NCI-H345 treated with DMSO at 0.1 percent for 48 hours (cell line): Measurements from ENCODE around the gene FUT9.

Source experiments
- DNase-seq: peaks from one replicate; lab custom pipeline; 2025; ENCODE audit not compliant: unreplicated experiment; lab: John Stamatoyannopoulos, UW

Gene FUT9

DNA sequence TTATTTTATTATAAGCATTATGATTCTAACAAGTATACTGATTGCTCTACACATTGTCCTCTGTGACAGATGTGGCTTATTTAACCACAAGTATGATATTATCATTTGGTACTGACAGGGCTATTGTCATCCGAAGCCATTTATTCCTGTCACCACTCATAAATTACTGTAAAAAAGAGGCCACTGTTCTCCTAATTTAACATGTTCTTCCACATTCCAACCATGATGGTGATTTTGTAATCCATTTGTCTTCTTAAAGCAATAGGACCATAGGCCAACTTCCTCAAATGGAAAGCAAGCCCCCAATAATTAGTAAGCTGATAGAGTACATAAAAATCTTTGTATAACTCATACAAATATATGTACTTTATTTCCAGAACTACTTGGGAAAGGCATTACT is 50.6 kb downstream of the FUT9 start:
- no peak for DNase-seq

DNA sequence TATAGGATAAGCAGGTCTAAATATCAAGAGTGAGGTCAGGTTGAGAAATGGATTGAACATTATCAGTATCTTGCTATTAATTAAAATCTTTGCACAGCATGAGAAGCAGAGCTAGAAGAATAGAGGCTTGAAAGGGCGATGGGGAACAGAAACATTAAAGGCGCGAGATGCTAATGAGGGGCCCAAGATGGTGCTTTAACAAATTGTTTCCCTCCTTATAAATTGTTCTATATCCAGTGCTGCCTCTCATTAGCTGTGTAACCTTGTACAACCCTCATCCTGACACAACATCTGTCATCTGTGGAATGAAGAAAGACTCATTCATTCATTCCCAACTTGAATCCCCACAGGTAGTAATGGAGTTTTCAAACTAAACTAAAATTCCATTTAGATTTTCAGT is 57.8 kb downstream of the FUT9 start:
- DNase-seq: no peak

DNA sequence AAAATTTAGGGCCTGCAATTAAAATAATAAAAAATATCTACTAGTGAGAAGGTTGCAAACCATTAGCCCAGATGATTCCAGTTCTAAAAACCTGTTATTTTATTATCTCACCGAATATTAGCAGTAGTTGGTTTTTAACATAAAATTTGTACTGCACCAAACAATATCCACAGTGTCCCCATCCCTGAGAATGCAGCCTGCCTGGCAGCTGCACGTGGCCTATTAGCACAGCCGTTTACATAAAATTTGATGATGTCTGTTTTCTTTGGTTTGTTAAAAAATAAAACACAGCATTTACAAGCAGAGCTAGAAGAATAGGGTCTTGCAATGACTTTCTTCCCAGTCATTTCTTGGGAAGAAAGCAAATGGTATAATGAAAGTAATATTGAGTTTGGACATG is 58.2 kb downstream of the FUT9 start:
- DNase-seq: no peak

DNA sequence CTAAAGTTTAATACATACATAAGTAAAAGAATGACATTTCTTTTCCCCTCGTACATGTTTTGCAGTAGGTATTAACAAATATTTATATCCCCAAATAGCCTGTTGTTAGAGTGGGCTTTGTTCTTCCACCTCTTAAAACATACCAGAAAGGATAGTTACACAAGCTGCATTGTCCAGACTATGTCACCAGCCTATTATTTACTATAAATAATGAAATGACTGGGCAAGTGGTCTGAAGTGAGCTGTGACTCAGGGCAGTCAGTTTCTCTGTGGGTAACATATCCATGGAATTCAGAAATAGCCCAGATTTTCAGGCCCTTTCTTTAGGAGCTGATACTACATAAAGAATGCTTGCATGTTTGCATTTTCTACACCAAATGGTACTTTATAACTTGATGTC is 60.1 kb downstream of the FUT9 start:
- DNase-seq: no peak

DNA sequence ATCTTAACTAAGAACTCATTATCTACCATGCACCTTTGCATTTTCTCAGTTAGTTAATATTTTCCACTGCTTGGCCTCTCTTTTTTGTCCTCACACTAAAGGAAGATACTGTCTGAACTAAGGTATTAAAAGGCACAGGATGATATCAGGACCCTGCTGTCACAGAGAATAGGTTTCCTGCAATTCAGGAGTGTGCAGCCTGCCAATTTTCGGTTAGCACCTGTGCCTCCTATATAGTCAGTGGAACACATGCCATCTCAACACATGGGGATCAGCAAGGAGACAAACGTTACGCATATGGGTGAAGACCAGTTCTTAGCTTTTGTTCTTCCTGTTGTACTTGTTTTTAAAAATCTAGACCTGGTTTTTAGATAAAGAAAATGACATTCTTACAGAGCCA is 71.0 kb downstream of the FUT9 start:
- DNase-seq: peak; percentile 75

DNA sequence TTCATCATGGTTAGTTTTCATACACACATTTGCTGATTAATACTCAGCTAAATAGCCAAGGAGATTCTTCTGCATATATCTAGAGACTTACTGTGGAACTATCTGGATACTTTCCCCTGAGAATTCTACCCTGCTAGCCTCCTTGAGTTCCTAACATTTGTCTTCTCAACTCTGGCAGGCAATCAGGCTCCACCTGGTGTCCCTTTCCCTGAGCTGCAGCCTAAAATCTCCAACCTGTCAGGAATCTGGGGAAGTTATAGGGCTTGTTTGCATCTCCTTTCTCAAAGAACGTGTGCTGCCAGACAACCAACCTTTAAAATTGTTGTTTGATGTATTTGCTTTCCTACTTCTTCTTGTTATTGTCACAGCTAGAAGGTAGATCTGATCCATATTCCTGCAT is 73.4 kb downstream of the FUT9 start:
- DNase-seq: no peak

DNA sequence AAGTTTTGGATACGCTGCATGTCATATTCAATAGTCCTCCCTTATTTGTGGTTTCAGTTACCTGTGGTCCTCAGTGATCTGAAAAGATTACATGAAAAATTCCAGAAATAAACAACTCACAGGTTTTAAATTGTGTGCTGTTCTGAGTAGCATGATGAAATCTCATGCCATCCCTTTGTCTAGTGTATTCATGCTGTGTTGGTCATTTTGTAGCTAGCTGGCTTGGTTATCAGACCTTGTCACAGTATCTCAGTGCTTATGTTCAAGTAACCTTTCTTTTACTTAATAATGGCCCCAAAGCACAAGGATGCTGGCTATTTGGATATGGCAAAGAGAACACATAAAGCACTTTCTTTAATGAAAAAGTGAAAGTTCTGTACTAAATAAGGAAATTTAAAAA is 78.3 kb downstream of the FUT9 start:
- no peak for DNase-seq

DNA sequence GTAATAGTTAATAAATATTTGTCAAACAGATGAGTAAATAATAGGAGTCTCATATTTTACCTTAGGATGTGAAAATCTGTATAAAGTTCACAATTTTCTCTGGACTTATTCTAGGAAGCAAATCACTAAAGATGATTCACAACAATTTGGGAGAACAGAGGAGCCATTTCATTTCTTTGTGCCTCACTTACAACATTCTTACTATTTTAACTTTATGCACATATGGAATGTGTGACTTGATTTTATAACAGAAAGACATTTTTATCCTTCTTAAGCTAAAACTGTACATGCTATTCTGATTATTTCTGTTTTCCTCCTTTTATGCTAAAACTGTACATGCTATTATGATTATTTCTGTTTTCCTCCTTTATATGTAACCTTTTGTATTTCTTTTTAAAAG is 83.3 kb downstream of the FUT9 start:
- no peak for DNase-seq

DNA sequence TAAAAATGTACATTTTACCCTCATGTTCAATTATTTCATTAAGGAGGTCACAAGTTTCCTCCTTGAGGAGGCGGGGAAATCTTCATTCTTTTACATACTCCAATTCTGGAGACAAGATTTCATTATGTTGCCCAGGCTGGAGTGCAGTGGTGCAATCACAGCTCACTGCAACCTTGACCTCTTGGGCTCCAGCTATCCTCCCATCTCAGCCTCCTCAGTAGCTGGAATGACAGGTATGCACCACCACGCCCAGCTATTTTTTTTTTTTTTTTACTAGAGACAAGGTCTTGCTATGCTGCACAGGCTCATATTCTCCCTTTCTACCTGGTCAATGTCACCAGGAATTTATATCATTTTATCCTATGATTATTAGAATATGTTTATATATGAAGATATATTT is 85.8 kb downstream of the FUT9 start:
- DNase-seq: no peak

DNA sequence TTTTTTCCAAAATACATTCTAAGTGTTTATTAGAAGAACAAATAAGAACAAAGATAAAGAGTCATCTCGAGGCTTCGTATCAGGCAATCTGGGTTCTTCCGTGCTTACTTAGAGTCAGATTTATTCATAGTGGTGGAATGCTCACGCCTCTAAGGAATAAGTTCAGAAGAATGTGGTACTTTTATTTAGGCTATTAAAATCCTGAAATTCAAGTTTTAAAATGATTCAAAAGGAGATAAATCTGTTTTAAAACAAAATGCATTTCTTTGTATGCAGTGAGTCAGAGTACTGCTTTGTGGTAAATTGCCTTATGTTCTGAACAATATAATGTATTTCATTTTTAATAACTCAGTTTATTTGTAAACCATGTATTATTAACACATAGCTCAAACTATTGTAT is 89.1 kb downstream of the FUT9 start:
- no peak for DNase-seq

DNA sequence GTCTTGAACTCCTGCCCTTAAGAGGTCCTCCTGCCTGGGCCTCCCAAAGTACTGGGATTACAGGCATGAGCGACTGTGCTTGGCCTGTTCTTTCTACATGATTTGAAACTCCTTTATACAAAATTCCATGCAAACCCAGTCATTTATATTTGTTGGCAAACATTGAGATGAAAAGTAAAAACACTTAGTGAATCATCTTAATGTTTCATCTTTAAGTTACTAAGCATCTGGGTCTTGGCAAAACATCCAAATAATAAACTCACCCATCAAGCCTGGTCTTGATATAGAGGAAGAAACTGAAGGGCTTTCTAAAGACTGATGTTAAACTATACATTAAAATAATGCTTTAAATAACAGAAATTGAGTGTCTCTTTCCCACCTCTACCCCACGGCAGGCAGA is 95.1 kb downstream of the FUT9 start:
- DNase-seq: no peak

DNA sequence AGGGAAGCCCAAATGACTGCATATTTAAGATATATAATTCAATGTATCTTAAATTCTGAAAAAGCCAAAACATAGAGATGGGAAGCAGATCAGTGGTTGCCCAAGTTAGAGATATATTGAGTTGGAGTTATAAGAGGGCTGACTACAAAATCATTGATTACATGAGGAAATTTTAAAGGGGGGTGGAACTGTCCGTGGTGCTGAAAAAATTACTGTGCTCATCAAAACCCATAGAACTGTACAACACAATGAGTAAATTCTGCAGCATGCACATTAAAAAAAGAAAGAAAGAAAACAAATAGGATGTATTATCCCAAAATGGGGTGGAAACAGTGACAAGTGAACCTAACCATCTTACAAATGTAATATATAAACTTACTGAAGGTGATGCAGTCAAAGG is 100.9 kb downstream of the FUT9 start:
- DNase-seq: no peak

DNA sequence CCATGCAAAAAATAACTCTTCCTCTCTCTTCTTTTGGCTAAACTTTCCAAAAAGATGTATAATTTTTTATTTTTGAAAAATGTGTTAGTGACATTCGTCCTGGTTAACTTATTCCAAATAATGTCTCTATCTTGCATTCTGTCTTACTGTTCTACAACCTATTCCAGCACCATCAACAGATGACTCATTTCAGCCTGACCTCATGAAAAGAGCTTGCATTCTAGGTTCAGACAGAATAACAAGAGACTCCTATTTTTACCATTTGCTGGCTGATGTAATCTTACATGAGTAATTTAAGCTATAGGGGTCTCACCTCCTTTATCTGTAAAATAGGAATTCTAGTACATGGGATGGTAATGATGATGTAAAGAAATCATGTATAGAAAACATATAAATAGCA is 109.0 kb downstream of the FUT9 start:
- DNase-seq: no peak

DNA sequence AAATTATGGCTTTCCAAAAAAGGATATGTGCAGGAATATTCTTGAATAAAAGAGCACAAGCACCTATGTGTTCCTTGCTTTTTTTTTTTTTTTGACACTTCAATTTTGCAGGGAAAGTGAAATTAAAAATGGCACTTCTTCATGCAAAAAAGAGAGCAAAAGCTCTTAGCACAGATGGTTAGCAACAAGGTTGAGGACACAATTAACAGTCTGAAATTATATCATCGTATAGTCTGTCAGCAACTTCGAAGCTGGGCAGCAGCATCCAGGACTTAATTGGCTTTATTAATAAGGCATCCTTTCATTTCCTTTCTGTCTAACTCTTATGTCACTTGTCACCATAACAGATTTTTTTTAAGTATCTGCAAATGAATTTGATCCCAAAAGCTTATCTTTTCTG is 122.6 kb downstream of the FUT9 start:
- DNase-seq: no peak

DNA sequence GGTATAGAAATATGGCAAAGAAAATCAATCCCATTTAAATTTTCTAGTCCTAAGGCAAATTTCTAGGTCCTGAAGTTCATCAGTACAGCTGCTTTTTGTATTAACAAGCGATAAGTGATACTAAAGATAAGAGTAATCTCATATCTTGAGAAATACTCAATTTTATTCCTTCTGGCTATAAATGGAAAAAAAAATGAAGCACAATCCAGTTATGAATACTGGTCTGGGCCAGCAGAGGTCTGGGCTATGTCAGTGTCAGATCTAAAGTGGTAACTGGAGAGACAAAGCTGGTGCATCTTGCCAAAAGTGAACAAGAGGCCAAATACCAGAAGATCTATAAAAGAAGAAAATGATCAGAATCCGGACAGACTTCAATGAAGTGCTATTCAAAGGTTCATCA is 126.4 kb downstream of the FUT9 start:
- no peak for DNase-seq

DNA sequence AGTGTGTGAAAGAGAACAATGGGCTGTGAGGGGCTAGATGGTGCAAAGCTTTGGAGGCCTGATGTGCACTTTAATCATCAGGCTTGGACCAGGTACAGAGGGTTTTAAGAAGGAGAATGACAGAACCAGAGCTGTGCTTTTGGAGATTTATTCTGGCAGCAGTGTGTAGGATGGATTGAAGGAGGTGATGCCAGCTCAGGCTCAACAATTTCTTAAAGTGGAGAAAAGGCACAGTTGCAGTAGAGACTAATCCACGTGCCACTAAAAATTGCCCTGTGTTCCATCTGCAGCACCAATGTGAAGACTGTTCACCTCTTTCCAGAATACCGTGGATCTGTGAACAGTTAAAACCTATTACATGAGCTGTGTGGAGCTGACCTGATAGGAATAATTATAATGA is 134.7 kb downstream of the FUT9 start:
- DNase-seq: no peak

DNA sequence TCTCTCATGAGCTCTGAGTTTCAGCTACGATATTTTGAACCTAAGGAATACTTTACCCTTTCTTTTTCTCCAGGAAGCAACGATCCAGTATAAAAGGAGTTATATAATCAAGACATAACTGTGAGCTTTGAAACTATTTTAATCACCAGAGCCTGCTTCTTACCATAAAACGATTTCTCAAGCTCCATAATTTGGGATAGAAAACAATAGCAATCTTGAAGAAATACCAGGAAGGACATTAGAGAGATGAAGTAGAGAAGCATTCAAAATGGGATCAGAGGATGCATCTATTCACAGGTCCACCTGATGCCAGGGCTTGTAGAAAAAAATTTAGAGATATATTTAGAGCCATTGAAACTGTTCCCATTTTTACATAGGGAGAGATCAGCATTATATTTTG is 135.9 kb downstream of the FUT9 start:
- no peak for DNase-seq

DNA sequence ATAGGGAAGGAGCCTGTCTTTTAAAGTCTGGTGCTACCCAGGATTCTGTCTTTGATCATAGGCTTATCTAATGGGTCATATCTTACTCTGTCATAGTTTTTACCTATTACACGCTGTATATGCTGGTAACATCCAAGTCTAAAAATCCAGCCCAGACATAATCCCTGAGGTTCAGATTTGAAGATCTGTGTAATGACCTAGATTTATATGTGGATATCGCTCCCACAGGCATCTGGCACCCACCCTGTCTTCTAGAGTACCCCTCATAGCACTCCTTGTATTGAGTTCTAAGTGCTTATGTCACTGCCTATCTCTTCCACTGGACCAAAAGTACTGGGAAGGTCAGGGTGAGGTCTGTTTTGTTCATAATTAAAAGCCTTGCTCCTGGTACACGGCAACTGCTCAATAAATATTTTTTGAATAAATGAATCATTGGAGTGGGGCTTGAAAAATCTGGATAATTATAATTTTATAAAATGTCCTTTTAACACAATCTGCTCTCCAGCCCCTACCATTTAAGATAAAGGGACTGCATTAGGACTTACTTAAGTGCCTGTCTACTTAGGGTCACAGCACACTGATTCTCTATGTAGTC is 136.4 kb downstream of the FUT9 start:
- DNase-seq: no peak

DNA sequence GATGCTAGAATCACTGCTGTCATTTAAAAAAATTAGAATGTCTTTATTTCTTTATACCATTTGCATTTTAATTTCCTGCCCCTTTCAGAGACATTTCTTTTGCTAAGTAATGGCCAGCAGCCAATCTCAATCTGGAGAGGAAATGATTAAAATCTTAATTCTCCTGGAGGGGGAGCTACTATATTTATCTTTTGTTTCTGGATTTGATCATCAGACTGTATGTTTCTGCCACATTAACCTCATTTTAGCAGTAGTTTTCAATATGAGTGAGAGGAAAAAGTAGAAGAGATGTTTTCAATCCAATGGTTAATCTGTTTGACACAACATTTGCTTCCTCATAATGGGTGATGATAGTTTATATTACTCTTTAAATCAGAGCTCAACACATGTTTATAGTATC is 138.0 kb downstream of the FUT9 start:
- DNase-seq: no peak

DNA sequence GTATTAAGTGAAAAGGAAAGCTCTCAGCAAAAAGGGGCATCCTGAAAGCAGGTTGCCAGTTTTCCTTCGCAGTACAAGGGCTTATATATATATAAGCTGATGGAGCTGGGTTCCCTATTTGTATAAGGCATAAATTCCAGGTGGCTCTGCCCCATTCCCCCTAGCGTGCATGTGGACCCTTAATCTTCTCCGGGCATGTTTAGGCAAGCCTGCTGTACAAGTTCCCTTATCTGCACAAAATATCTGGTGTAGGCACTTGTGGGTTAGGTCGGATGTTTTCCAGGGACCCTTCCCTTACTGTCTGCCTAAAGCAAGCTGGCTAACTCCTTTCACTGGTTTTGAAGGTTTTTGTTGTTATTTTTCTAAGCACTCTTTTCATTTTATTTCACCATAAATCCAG is 140.7 kb downstream of the FUT9 start:
- no peak for DNase-seq

DNA sequence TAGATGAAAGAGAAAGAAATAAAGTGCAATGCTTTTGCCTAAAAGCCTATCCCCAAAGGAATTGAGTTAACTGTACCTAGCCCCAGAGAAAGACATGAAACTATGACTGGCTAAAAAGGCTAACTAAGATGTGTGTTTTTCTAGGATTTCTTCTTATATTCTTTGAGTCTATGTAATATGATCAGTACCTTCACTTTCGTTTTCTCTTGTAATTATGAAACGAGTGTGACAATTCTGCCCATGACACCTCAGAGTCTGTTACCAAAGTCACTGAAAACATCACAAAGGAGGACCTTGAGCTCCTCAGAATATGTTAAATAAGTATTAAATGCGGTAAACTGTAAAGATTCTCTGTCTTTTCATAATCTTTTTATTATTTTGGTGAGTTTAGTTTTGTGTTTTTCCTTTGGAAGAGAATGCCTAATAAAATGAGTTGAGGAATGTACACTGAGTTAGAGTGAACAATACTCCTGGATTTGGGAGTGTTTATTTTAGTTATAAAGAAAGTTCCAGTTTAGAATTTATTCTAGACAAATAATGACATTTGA is 141.3 kb downstream of the FUT9 start:
- DNase-seq: no peak

DNA sequence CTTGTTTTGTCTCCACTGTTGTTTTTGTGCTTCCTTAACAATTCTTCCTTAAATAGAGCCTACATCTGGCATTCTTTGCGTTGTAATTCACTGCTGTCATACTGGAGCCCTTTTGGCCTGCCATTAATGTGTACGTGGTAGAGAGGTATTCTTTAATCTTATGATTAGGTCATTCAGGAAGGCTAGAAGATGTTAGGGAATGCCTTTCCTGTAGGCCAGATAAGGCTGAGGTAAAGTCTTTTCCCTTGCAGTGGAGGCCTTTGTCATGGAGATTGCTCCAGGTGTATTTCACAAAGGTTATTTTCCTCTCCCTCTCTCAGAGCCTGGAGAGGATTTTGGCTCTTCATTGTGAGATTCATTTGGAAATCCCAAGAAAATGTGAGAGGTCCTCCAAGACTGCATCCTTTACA is 146.9 kb downstream of the FUT9 start:
- no peak for DNase-seq

DNA sequence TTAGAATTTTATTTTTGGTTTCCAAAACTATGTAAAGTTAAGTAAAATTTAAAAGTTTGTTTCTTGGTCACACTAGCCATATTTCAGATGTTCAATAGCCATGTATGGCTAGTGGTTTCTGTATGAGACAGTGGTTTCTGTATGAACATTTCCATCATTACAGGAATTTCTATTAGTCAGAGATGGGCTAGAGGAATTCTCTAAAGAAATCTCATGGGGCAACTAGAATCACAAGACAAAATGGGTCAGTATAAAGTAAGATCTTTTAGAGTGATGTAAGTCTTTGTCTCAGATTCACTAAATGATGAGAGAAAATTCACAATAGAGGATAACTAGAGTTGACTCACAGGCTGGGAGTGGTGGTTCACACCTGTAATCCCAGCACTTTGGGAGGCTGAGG is 149.0 kb downstream of the FUT9 start:
- no peak for DNase-seq

DNA sequence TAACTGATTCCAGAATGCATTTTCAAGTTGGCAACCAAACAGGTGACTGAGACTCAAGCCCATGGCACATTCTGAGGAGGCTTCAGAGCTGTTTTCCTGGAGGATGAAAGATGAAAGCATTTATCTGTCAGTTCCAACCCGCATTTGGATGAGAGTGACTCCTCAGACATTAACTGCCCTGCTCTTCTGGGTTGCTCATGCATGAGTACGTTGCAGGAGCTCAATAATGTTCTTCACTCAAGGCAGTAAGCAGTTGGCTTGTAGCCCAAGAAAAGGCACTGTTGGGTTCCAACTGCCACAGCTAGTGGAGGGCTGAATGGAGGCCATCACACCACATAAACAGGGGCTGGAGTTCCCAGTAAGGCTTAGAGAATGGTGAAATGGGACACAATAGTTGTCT is 155.3 kb downstream of the FUT9 start:
- DNase-seq: no peak
